Natural killer cell (primary cell): ENCODE data around the gene SLC22A23. TPM values are rescaled to one million over a fixed set of nuclear protein-coding genes. Genes with fewer than 3 reads are reported as not detected.

Experiments
- ATAC-seq, 3 donors: fragments of 150-1000 bp in 2 of 3; fragments of 200-7000 bp in 1 of 3; cut with Tn5 transposase; 1 replicate in 1 of 3; 2 replicates in 2 of 3; pipeline ENCODE4 v1.10.0; 2021; ENCODE audit warnings: mild to moderate bottlenecking in 2 of 3, moderate library complexity in 2 of 3
- DNase-seq, 2 donors: peaks; one replicate each; pipeline versions ENCODE4 v3.0.0 to v3.0.0-alpha.2; 2013 to 2021; ENCODE audit warnings: mixed read lengths in 1 of 2
- H3K27ac ChIP-seq: one replicate; pipeline ENCODE4 v1.5.1; 2013; ENCODE audit warnings: mild to moderate bottlenecking, low read length
- H3K27me3 ChIP-seq: one replicate; pipeline ENCODE4 v1.6.1; 2013; ENCODE audit warnings: low read length; ENCODE audit not compliant: control insufficient read depth, insufficient read depth
- H3K36me3 ChIP-seq: one replicate; pipeline ENCODE4 v1.6.1; 2013; ENCODE audit warnings: low read length; ENCODE audit not compliant: control insufficient read depth, insufficient read depth
- H3K4me1 ChIP-seq: one replicate; pipeline ENCODE4 v1.6.1; 2013; ENCODE audit warnings: low read length; ENCODE audit not compliant: control insufficient read depth, insufficient read depth
- H3K4me3 ChIP-seq: one replicate; pipeline ENCODE4 v1.5.1; 2013; ENCODE audit warnings: low read length
- H3K9me3 ChIP-seq: one replicate; pipeline ENCODE4 v1.6.1; 2013; ENCODE audit warnings: low read length; ENCODE audit not compliant: control insufficient read depth, insufficient read depth
- H3K27ac Mint-ChIP-seq, 2 donors: one replicate each; pipeline ENCODE4 v1.8.0; 2022; ENCODE audit warnings: mild to moderate bottlenecking in 2 of 2, mixed read lengths in 2 of 2, moderate library complexity in 1 of 2
- H3K27me3 Mint-ChIP-seq, 2 donors: one replicate each; pipeline ENCODE4 v1.8.0; 2022; ENCODE audit warnings: low read depth in 2 of 2, mixed read lengths in 2 of 2
- H3K36me3 Mint-ChIP-seq: one replicate; pipeline ENCODE4 v1.8.0; 2022; ENCODE audit warnings: mixed read lengths
- H3K4me1 Mint-ChIP-seq, 2 donors: one replicate each; pipeline ENCODE4 v1.8.0; 2022; ENCODE audit warnings: mixed read lengths in 2 of 2
- H3K4me3 Mint-ChIP-seq: one replicate; pipeline ENCODE4 v1.8.0; 2022; ENCODE audit warnings: mild to moderate bottlenecking, moderate library complexity, mixed read lengths
- H3K9me3 Mint-ChIP-seq, 2 donors: one replicate each; pipeline ENCODE4 v1.8.0; 2022; ENCODE audit warnings: mixed read lengths in 2 of 2
- CTCF ChIP-seq: fragments of 200-600 bp; IDR thresholded peaks from one replicate; pipeline ENCODE4 v1.8.0; 2022; ENCODE audit warnings: antibody characterized with exemption
- WGBS: methylation state at CpG from one replicate; pipeline ENCODE4 v1.1.7; 2013; ENCODE audit warnings: missing lambda C conversion rate; ENCODE audit not compliant: insufficient coverage; 5-methylcytosine and 5-hydroxymethylcytosine counted together
- intact Hi-C: fragments of 100-400 bp; cut with micrococcal nuclease; formaldehyde crosslinking; loops from one replicate; pipeline ENCODE4 v1.14.2; 2022
- total RNA-seq, 4 donors: library from RNA; stranded (reverse); fragments of 120-200 nt in 1 of 4; gene quantifications; one replicate each; pipeline versions ENCODE4 v1.2.3 to v1.2.4, GENCODE V29; 2013 to 2022

Gene SLC22A23
- total RNA-seq, 3 donors from 2014 or later (not counting 1 experiment from before 2014, with no cell fraction given) = 0.24 to 0.79 (median 0.38) TPM

GRCh38 chr6:3428700-3429099 is 28.1 kb downstream of the SLC22A23 start:
- Histone ChIP-seq H3K4me1 (no peaks in the 10 kb centered on the region), H3K9me3 (no peaks in the 10 kb centered on the region), H3K27me3 (no peaks in the 10 kb centered on the region), H3K36me3 (no peaks in the 10 kb centered on the region), H3K27ac (no peak overlapping the region), H3K4me3 (no peak overlapping the region)
- DNase-seq (no peak), ATAC-seq (no peak)
- no peaks in the 10 kb centered on the region for H3K9me3 Mint-ChIP-seq
- no peak overlapping the region for H3K4me3 Mint-ChIP-seq
- H3K36me3 Mint-ChIP-seq = no peaks in the 10 kb centered on the region
- WGBS = 78% methylated on average over 2 of the region's 3 CpGs
- intact Hi-C loops = no loop called here
- H3K4me1 Mint-ChIP-seq = no peaks in the 10 kb centered on the region
- no peak overlapping the region for H3K27ac Mint-ChIP-seq
- peaks cover 13 to 27% of the 10 kb centered on the region in 2 donors for H3K27me3 Mint-ChIP-seq
- TF ChIP-seq CTCF = no peak

GRCh38 chr6:3428247-3428646 is 28.6 kb downstream of the SLC22A23 start:
- DNase-seq (no peak), ATAC-seq (no peak)
- no peaks in the 10 kb centered on the region for H3K4me1 ChIP-seq
- WGBS = 84% methylated on average over 4 of the region's 4 CpGs
- no peaks in the 10 kb centered on the region for H3K36me3 ChIP-seq
- no peak overlapping the region for H3K4me3 Mint-ChIP-seq
- no peaks in the 10 kb centered on the region for H3K36me3 Mint-ChIP-seq
- H3K27ac ChIP-seq = no peak overlapping the region
- no peak for TF ChIP-seq CTCF
- no peaks in the 10 kb centered on the region for H3K9me3 Mint-ChIP-seq
- intact Hi-C loops = no loop called here
- H3K9me3 ChIP-seq = no peaks in the 10 kb centered on the region
- no peaks in the 10 kb centered on the region for H3K4me1 Mint-ChIP-seq
- H3K27me3 Mint-ChIP-seq = peaks cover 16 to 31% of the 10 kb centered on the region in 2 donors
- H3K27ac Mint-ChIP-seq = no peak overlapping the region
- H3K4me3 ChIP-seq = no peak overlapping the region
- H3K27me3 ChIP-seq = no peaks in the 10 kb centered on the region

- H3K4me3 Mint-ChIP-seq = no peak overlapping the region
Observed at GRCh38 chr6:3427687-3428085, 29.2 kb downstream of the SLC22A23 start.

More at GRCh38 chr6:3427687-3428085, 29.2 kb downstream of the SLC22A23 start:
- Mint-ChIP-seq H3K9me3 (no peaks in the 10 kb centered on the region), H3K27ac (no peak overlapping the region), H3K36me3 (no peaks in the 10 kb centered on the region), H3K4me1 (no peaks in the 10 kb centered on the region), H3K27me3 (peaks cover 21 to 37% of the 10 kb centered on the region in 2 donors)
- Histone ChIP-seq H3K27me3 (no peaks in the 10 kb centered on the region), H3K4me3 (no peak overlapping the region), H3K27ac (no peak overlapping the region), H3K4me1 (no peaks in the 10 kb centered on the region), H3K36me3 (no peaks in the 10 kb centered on the region), H3K9me3 (no peaks in the 10 kb centered on the region)
- intact Hi-C loops = no loop called here
- TF ChIP-seq CTCF = no peak
- DNase-seq = no peak
- ATAC-seq = no peak
- WGBS = 22% methylated on average over 8 of the region's 10 CpGs
